22Rv1 (cell line): ENCODE results near the gene PDE9A.

ENCODE experiments used
- ZFX ChIP-seq: fragments of 450-650 bp; IDR thresholded peaks from 2 replicates; pipeline ENCODE4 v1.6.1; 2017; ENCODE audit warnings: antibody characterized with exemption, borderline replicate concordance
- TF ChIP-seq, protein P1 (sequence below): fragments of 450-650 bp; IDR thresholded peaks from 2 replicates; pipeline ENCODE4 v1.5.1; 2017; ENCODE audit warnings: mild to moderate bottlenecking

DNA sequence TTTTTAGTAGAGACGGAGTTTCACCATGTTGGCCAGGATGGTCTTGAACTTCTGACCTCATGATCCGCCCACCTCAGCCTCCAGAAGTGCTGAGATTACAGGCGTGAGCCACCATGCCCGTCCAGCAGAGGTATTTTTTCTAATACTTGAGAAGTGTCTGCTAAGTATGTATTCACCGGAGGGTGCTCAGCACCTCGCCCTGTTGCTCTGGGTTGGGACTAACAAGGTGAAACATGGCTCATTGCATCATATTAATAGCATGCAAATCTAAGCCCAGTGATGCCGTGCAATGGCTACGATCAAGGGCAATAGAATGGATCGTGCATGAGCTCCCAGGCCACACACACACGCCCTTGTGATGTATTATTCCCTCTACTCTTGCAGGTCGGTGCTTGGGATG, 68.7 kb downstream of the PDE9A start:
- TF ChIP-seq, protein P1, sequence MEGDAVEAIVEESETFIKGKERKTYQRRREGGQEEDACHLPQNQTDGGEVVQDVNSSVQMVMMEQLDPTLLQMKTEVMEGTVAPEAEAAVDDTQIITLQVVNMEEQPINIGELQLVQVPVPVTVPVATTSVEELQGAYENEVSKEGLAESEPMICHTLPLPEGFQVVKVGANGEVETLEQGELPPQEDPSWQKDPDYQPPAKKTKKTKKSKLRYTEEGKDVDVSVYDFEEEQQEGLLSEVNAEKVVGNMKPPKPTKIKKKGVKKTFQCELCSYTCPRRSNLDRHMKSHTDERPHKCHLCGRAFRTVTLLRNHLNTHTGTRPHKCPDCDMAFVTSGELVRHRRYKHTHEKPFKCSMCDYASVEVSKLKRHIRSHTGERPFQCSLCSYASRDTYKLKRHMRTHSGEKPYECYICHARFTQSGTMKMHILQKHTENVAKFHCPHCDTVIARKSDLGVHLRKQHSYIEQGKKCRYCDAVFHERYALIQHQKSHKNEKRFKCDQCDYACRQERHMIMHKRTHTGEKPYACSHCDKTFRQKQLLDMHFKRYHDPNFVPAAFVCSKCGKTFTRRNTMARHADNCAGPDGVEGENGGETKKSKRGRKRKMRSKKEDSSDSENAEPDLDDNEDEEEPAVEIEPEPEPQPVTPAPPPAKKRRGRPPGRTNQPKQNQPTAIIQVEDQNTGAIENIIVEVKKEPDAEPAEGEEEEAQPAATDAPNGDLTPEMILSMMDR, result no peak
- no peak for TF ChIP-seq ZFX
